Liver (tissue), 10 donors: ENCODE data around the gene PDHA2. TPM values are rescaled to one million over a fixed set of nuclear protein-coding genes. Genes with fewer than 3 reads are reported as not detected.

Source experiments
- DNase-seq: peaks from one replicate; pipeline ENCODE4 v3.0.0-alpha.2; 2017; ENCODE audit warnings: low spot score
- H3K27ac ChIP-seq, 2 donors: one replicate each; pipeline ENCODE4 v1.7.0; 2013; ENCODE audit warnings: inconsistent platforms in 2 of 2, low read length in 2 of 2, control low read depth in 1 of 2, low read depth in 1 of 2, mild to moderate bottlenecking in 1 of 2
- H3K27me3 ChIP-seq, 4 donors: one replicate each; pipeline versions ENCODE4 v1.6.1 to v1.7.0; 2013; ENCODE audit warnings: low read length in 3 of 4, inconsistent platforms in 1 of 4, mild to moderate bottlenecking in 1 of 4, moderate library complexity in 1 of 4; ENCODE audit not compliant: control insufficient read depth in 4 of 4, insufficient read depth in 4 of 4
- H3K36me3 ChIP-seq, 4 donors: one replicate each; pipeline versions ENCODE4 v1.6.1 to v1.7.0; 2013; ENCODE audit warnings: low read length in 3 of 4, mild to moderate bottlenecking in 3 of 4, low read depth in 1 of 4, moderate library complexity in 1 of 4; ENCODE audit not compliant: control insufficient read depth in 4 of 4, insufficient read depth in 3 of 4
- H3K4me1 ChIP-seq, 4 donors: one replicate each; pipeline versions ENCODE4 v1.6.1 to v1.7.0; 2013; ENCODE audit warnings: low read length in 3 of 4, mild to moderate bottlenecking in 3 of 4, moderate library complexity in 1 of 4; ENCODE audit not compliant: control insufficient read depth in 4 of 4, insufficient read depth in 4 of 4
- H3K4me3 ChIP-seq, 3 donors: one replicate each; pipeline versions ENCODE4 v1.6.1 to v1.7.0; 2013; ENCODE audit warnings: low read length in 3 of 3, control low read depth in 1 of 3, low read depth in 1 of 3, mild to moderate bottlenecking in 1 of 3
- H3K9ac ChIP-seq, 2 donors: one replicate each; pipeline ENCODE4 v1.7.0; 2013; ENCODE audit warnings: low read length in 2 of 2, mild to moderate bottlenecking in 2 of 2, moderate library complexity in 2 of 2, control low read depth in 1 of 2, low read depth in 1 of 2
- H3K9me3 ChIP-seq, 4 donors: one replicate each; pipeline versions ENCODE4 v1.6.1 to v1.7.0; 2013; ENCODE audit warnings: low read length in 3 of 4; ENCODE audit not compliant: control insufficient read depth in 4 of 4
- CTCF ChIP-seq: fragments of 150-350 bp; IDR thresholded peaks from 2 replicates; pipeline ENCODE4 v1.5.1; 2017; ENCODE audit warnings: improper control_type of control experiment, low read depth, low read length; ENCODE audit not compliant: missing input control
- EGR1 ChIP-seq, 2 donors: IDR thresholded peaks; 2 replicates each; pipeline ENCODE4 v1.6.1; 2016 to 2018; ENCODE audit warnings: antibody characterized with exemption in 2 of 2, low read depth in 2 of 2
- FOXA1 ChIP-seq: IDR thresholded peaks from 2 replicates; pipeline ENCODE4 v1.6.1; 2016; ENCODE audit warnings: antibody characterized with exemption
- FOXA2 ChIP-seq: IDR thresholded peaks from 2 replicates; pipeline ENCODE4 v1.6.1; 2016; ENCODE audit warnings: antibody characterized with exemption
- GABPA ChIP-seq, 2 donors: IDR thresholded peaks in 1 of 2; conservative IDR thresholded peaks in 1 of 2; 2 replicates each; pipeline ENCODE4 v1.6.1; 2016; ENCODE audit warnings: antibody characterized with exemption in 2 of 2, mild to moderate bottlenecking in 1 of 2, moderate library complexity in 1 of 2
- HNF4A ChIP-seq, 2 donors: conservative IDR thresholded peaks; 2 replicates each; pipeline ENCODE4 v1.6.1; 2016; ENCODE audit warnings: antibody characterized with exemption in 2 of 2, mild to moderate bottlenecking in 2 of 2
- HNF4G ChIP-seq: IDR thresholded peaks from 2 replicates; pipeline ENCODE4 v1.6.1; 2016; ENCODE audit warnings: antibody characterized with exemption
- JUND ChIP-seq, 2 donors: IDR thresholded peaks; 2 replicates each; pipeline ENCODE4 v1.6.1; 2016; ENCODE audit warnings: antibody characterized with exemption in 2 of 2
- NR2F2 ChIP-seq: IDR thresholded peaks from 2 replicates; pipeline ENCODE4 v1.6.1; 2016; ENCODE audit warnings: antibody characterized with exemption
- RAD21 ChIP-seq, 2 donors: IDR thresholded peaks; 2 replicates each; pipeline ENCODE4 v1.6.1; 2016; ENCODE audit warnings: antibody characterized with exemption in 2 of 2, mild to moderate bottlenecking in 2 of 2
- SP1 ChIP-seq: IDR thresholded peaks from 2 replicates; pipeline ENCODE4 v1.6.1; 2018; ENCODE audit warnings: antibody characterized with exemption, mild to moderate bottlenecking
- TAF1 ChIP-seq: conservative IDR thresholded peaks from 2 replicates; pipeline ENCODE4 v1.6.1; 2016; ENCODE audit warnings: antibody characterized with exemption, mild to moderate bottlenecking
- YY1 ChIP-seq: IDR thresholded peaks from 2 replicates; pipeline ENCODE4 v1.6.1; 2016; ENCODE audit warnings: antibody characterized with exemption, mild to moderate bottlenecking
- WGBS: extraction: QIAGEN DNeasy Blood & Tissue Kit; methylation state at CpG from one replicate; pipeline ENCODE4 v1.1.7; 2013; 5-methylcytosine and 5-hydroxymethylcytosine counted together
- polyA plus RNA-seq, 2 donors: library from polyadenylated mRNA; stranded (reverse) in 1 of 2; unstranded in 1 of 2; fragments of 200-250 nt in 1 of 2; fragments of >200 nt in 1 of 2; fragmentation: Nextera tagmentation in 1 of 2; extraction: Ambion mirVana in 1 of 2; gene quantifications; one replicate each; pipeline versions ENCODE4 v1.2.1 to v1.2.3, GENCODE V29; 2013 to 2015
- small RNA-seq: library from RNA; depleted of rRNA; stranded (forward); fragments of <200 nt; gene quantifications from one replicate; pipeline ENCODE3, GENCODE V24; 2014
- total RNA-seq, 2 donors: library from RNA; depleted of rRNA; stranded (reverse); fragments of >200 nt; gene quantifications; one replicate each; pipeline ENCODE4 v1.2.3, GENCODE V29; 2014
- TF ChIP-seq, protein P1 (sequence below): IDR thresholded peaks from 2 replicates; pipeline ENCODE4 v1.6.1; 2016; ENCODE audit warnings: antibody characterized with exemption
- TF ChIP-seq, protein P2 (sequence below): IDR thresholded peaks from 2 replicates; pipeline ENCODE4 v1.6.1; 2016; ENCODE audit warnings: antibody characterized with exemption, mild to moderate bottlenecking
- donor health status: healthy.
- donor health status: healthy.
- donor health status: healthy.
- donor health status: healthy.
- donor health status: healthy.

The PDHA2 gene
- total and polyA plus RNA-seq, 4 donors: not detected

DNA sequence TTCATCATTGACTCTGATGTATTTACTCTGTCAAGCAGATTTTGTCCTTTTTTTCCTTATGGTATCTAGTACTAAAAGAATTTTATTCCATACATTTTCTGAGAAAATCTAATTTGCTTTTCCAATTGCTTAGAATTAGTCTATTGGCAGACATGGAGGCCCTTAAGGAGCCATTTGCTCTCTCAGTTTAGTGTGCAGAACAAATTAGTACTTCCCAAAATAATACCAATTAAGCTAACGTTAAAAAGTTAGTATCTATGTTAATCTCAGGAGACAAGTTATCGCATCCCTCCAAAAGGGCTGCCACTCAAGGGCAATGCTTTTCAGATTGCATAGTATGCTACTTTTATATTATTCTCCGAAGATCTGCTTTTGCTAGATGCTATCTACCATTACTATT is 47.7 kb downstream of the PDHA2 start:
- no peak for DNase-seq
- Histone ChIP-seq H3K9ac (no peak overlapping the region), H3K9me3 (no peaks in the 10 kb centered on the region), H3K27ac (no peak overlapping the region), H3K27me3 (no peaks in the 10 kb centered on the region), H3K36me3 (no peaks in the 10 kb centered on the region), H3K4me3 (no peak overlapping the region), H3K4me1 (no peaks in the 10 kb centered on the region)
- 76% methylated on average over 3 of the region's 3 CpGs for WGBS
- TF ChIP-seq GABPA (IDR thresholded peaks at IDR 0.05 in 1 of 2, conservative IDR thresholded peaks at IDR 0.05 in 1 of 2): no peak
- no peak for TF ChIP-seq HNF4G
- TF ChIP-seq EGR1 (IDR thresholded peaks at IDR 0.05; ENCODE audit: low read depth in 2 of 2): no peak
- TF ChIP-seq FOXA1: no peak
- TF ChIP-seq, protein P1, sequence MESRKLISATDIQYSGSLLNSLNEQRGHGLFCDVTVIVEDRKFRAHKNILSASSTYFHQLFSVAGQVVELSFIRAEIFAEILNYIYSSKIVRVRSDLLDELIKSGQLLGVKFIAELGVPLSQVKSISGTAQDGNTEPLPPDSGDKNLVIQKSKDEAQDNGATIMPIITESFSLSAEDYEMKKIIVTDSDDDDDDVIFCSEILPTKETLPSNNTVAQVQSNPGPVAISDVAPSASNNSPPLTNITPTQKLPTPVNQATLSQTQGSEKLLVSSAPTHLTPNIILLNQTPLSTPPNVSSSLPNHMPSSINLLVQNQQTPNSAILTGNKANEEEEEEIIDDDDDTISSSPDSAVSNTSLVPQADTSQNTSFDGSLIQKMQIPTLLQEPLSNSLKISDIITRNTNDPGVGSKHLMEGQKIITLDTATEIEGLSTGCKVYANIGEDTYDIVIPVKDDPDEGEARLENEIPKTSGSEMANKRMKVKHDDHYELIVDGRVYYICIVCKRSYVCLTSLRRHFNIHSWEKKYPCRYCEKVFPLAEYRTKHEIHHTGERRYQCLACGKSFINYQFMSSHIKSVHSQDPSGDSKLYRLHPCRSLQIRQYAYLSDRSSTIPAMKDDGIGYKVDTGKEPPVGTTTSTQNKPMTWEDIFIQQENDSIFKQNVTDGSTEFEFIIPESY: no peak
- TF ChIP-seq CTCF: no peak
- TF ChIP-seq TAF1: no peak
- no peak for TF ChIP-seq FOXA2
- no peak for TF ChIP-seq NR2F2
- TF ChIP-seq SP1: no peak
- no peak for TF ChIP-seq HNF4A (conservative IDR thresholded peaks at IDR 0.05)
- TF ChIP-seq, protein P2, sequence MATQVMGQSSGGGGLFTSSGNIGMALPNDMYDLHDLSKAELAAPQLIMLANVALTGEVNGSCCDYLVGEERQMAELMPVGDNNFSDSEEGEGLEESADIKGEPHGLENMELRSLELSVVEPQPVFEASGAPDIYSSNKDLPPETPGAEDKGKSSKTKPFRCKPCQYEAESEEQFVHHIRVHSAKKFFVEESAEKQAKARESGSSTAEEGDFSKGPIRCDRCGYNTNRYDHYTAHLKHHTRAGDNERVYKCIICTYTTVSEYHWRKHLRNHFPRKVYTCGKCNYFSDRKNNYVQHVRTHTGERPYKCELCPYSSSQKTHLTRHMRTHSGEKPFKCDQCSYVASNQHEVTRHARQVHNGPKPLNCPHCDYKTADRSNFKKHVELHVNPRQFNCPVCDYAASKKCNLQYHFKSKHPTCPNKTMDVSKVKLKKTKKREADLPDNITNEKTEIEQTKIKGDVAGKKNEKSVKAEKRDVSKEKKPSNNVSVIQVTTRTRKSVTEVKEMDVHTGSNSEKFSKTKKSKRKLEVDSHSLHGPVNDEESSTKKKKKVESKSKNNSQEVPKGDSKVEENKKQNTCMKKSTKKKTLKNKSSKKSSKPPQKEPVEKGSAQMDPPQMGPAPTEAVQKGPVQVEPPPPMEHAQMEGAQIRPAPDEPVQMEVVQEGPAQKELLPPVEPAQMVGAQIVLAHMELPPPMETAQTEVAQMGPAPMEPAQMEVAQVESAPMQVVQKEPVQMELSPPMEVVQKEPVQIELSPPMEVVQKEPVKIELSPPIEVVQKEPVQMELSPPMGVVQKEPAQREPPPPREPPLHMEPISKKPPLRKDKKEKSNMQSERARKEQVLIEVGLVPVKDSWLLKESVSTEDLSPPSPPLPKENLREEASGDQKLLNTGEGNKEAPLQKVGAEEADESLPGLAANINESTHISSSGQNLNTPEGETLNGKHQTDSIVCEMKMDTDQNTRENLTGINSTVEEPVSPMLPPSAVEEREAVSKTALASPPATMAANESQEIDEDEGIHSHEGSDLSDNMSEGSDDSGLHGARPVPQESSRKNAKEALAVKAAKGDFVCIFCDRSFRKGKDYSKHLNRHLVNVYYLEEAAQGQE: no peak
- TF ChIP-seq RAD21 (IDR thresholded peaks at IDR 0.05): no peak

DNA sequence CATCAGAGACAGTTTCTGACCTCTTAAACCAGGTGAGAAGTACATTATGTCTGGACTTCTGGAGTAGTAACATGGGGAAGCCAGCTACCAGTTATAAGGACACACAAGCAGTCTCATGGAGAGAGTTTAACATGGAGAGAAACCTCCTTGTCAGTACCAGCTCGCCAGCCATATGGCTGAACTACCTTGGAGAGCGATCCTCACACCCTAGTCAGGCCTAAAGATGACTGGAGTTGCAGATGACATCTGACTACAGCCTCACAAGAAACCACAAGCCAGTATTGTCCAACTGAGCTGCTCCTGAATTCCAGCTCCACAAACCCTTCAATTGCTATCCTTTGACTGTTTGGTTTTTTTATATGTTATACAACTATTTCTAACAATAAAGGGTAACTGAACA is 49.8 kb downstream of the PDHA2 start:
- Histone ChIP-seq H3K4me1 (no peaks in the 10 kb centered on the region), H3K4me3 (no peak overlapping the region), H3K9me3 (no peaks in the 10 kb centered on the region), H3K27me3 (no peaks in the 10 kb centered on the region), H3K27ac (no peak overlapping the region), H3K36me3 (no peaks in the 10 kb centered on the region), H3K9ac (no peak overlapping the region)
- no peak for DNase-seq
- WGBS: 45% methylated on average over 2 of the region's 2 CpGs
- TF ChIP-seq JUND (IDR thresholded peaks at IDR 0.05) (no peak), YY1 (no peak), CTCF (no peak)

Small RNA genes within 50 kb of the gene (small RNA-seq; reads per million reads assigned to genes)
- gene RNU6-1059P: not detected
